Panc1 (cell line): ENCODE measurements around the gene PFKL.

Experiments used
- POLR2AphosphoS5 ChIP-seq: IDR thresholded peaks from 2 replicates; pipeline ENCODE4 v1.6.1; 2012; ENCODE audit warnings: mild to moderate bottlenecking, low read depth, low read length, moderate library complexity
- SIN3A ChIP-seq: IDR thresholded peaks from 2 replicates; pipeline ENCODE4 v1.6.1; 2012; ENCODE audit warnings: low read depth, mild to moderate bottlenecking, low read length, moderate library complexity, borderline replicate concordance; ENCODE audit not compliant: insufficient read depth
- TF ChIP-seq, protein P1 (sequence below): fragments of 450-650 bp; IDR thresholded peaks from 2 replicates; pipeline ENCODE4 v1.5.1; 2017; ENCODE audit warnings: mild to moderate bottlenecking

- no peak for TF ChIP-seq POLR2AphosphoS5
- TF ChIP-seq, protein P1, sequence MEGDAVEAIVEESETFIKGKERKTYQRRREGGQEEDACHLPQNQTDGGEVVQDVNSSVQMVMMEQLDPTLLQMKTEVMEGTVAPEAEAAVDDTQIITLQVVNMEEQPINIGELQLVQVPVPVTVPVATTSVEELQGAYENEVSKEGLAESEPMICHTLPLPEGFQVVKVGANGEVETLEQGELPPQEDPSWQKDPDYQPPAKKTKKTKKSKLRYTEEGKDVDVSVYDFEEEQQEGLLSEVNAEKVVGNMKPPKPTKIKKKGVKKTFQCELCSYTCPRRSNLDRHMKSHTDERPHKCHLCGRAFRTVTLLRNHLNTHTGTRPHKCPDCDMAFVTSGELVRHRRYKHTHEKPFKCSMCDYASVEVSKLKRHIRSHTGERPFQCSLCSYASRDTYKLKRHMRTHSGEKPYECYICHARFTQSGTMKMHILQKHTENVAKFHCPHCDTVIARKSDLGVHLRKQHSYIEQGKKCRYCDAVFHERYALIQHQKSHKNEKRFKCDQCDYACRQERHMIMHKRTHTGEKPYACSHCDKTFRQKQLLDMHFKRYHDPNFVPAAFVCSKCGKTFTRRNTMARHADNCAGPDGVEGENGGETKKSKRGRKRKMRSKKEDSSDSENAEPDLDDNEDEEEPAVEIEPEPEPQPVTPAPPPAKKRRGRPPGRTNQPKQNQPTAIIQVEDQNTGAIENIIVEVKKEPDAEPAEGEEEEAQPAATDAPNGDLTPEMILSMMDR: no peak
- no peak for TF ChIP-seq SIN3A
Observed at GRCh38 chr21:44352253-44352860, 52.5 kb downstream of the PFKL start.
